VCaP (cell line): ENCODE data around the gene NEBL.

ENCODE experiments used
- H3K27ac ChIP-seq: fragments of 450-650 bp; 2 replicates; pipeline ENCODE4 v1.5.1; 2017
- TF ChIP-seq, protein P1 (sequence below): fragments of 450-650 bp; conservative IDR thresholded peaks from 2 replicates; pipeline ENCODE4 v1.5.1; 2017; ENCODE audit warnings: mild to moderate bottlenecking, moderate library complexity

Gene NEBL

DNA sequence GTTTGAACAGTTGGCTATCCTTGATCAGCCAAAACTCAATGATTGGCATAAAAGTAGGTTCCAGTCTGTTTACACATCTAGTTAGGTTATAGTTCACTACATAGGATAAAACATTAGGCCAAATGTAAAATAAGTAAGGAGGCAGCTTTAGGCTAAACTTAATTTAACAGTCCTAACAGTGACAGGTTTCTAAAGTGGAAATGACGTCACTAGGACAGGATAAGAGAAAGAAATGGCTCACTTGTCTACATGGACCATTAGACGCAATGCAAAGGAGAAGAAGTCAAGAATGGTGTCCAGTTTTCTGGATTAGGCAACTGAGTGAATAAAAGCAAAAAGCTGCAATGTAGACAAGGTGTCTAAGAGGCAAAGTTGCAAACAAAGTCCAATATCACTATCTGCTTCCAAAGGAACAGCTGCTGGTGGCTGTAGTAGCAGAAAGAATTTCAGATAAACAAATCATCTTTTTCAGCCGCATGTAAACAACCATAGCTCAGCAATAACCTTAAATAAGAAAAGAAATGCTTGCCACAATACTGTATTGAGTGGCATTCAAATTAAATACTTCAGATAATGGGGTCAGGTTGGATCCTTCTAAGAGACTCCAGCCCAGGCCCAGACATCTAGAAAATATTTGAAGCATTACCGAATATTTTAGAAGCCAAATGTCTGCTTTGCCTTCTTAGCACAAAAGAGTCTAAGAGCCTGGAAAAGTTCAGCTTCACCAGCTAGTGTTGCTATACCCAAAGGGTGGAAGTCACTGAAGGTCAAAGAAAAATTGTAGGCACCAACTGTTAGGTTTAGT, 154.2 kb downstream of the NEBL start:
- no peak overlapping the region for H3K27ac ChIP-seq
- TF ChIP-seq, protein P1, sequence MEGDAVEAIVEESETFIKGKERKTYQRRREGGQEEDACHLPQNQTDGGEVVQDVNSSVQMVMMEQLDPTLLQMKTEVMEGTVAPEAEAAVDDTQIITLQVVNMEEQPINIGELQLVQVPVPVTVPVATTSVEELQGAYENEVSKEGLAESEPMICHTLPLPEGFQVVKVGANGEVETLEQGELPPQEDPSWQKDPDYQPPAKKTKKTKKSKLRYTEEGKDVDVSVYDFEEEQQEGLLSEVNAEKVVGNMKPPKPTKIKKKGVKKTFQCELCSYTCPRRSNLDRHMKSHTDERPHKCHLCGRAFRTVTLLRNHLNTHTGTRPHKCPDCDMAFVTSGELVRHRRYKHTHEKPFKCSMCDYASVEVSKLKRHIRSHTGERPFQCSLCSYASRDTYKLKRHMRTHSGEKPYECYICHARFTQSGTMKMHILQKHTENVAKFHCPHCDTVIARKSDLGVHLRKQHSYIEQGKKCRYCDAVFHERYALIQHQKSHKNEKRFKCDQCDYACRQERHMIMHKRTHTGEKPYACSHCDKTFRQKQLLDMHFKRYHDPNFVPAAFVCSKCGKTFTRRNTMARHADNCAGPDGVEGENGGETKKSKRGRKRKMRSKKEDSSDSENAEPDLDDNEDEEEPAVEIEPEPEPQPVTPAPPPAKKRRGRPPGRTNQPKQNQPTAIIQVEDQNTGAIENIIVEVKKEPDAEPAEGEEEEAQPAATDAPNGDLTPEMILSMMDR: no peak

DNA sequence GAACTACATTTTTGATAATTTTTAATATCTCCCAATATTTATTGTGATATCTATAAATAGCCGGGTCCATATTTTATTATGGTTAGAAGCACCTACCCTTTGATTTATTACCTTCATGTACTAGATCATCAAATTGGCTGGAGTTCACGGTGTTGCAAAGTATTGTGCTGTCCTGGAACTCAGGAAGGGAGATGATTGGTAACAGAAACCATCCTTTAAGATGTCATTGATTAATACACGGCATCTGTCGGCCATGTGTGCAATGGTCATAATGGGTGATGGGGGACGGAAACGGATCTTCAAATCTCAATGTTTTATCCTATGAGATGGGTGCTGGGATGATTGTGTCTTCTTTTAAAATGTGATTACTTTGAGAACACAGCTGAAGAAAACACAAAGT, 157.0 kb downstream of the NEBL start:
- no peak overlapping the region for H3K27ac ChIP-seq
- TF ChIP-seq, protein P1: no peak

DNA sequence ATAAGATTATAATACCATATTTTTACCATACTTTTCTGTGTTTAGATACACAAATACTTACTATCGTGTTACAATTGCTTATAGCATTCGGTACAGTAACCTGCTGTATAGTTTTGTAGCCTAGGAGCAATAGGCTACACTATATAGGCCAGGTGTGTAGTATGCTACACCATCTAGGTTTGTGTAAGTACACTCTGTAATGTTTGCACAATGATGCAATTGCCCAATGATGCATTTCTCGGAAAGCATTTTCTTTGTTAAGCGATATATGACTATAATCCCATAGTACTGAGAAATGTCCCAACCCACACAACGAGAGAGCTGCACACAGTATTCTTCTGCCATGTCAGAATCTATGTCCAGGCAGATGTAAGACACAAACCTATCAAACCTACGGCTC, 160.0 kb downstream of the NEBL start:
- TF ChIP-seq, protein P1: no peak
- no peak overlapping the region for H3K27ac ChIP-seq
